ENCODE data around the gene LZTR1. TPM values are rescaled to one million over a fixed set of nuclear protein-coding genes. Genes with fewer than 3 reads are reported as not detected.
A peak's percentile ranks its signal among the peaks of the same experiment; 100 is the strongest.
"Not testable (repeated sequence)": the region's sequence is repeated elsewhere in the genome, so short reads cannot be mapped to it uniquely, and the experiment has no call there.

The LZTR1 gene
- total RNA-seq, 1 donor from 2014 or later = 24.7 TPM

DNA sequence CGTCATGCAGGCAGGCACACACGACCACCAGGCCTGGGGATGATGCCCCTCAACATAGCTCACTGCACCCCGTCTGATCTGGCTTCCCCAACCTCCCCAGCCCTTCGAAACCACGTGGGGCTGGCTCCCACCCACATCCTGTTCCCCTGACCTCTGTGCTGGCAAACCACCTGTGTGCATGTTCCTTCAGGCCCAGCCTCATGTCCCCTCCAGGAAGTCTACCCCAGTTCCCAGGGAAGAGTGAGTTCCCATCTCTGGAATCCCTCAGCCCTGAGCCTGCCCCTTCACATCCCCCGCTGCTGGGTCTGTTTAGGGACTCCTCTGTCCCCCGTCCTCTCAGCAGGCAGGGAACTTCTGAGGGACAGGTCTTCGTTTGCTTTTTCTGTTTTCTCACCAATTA lies 43.2 kb downstream of the LZTR1 start:
- DNase-seq = no peak
- no peak for ATAC-seq (ENCODE audit: poor library complexity)
- intact Hi-C loops (cut with DNase I) = no loop called here

DNA sequence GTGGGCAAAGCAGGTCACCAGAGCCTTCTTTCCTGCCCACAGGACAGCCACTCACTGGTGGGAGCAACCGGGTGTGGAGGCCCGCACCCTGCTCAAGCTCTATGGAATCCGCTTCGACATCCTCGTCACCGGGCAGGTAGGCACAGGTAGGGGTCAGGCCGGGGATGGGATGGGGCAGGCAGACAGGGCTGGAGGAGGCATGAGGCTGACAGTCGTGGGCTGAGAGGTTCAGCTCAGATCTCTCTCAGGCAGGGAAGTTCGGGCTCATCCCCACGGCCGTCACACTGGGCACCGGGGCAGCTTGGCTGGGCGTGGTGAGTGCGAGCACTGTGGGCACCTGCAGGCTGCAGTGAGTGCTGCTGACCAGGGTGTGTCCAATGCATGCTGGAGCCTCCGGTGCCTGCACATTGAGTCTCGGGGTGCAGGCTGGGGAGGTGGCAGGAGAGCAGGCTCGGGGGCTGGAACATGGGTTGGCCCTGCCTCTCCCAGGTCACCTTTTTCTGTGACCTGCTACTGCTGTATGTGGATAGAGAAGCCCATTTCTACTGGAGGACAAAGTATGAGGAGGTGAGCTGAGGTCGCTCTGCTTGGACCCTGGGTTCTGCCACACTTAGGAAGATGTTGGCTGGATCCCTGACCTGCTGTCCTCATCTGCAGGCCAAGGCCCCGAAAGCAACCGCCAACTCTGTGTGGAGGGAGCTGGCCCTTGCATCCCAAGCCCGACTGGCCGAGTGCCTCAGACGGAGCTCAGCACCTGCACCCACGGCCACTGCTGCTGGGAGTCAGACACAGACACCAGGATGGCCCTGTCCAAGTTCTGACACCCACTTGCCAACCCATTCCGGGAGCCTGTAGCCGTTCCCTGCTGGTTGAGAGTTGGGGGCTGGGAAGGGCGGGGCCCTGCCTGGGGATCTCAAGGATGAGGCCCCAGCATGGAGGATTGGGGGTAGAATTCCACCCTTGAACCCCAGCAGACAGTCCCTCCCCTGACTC lies 44.0 kb downstream of the LZTR1 start:
- ATAC-seq (ENCODE audit: poor library complexity) (no peak), DNase-seq (no peak)
- intact Hi-C loops (cut with DNase I) = no loop called here

DNA sequence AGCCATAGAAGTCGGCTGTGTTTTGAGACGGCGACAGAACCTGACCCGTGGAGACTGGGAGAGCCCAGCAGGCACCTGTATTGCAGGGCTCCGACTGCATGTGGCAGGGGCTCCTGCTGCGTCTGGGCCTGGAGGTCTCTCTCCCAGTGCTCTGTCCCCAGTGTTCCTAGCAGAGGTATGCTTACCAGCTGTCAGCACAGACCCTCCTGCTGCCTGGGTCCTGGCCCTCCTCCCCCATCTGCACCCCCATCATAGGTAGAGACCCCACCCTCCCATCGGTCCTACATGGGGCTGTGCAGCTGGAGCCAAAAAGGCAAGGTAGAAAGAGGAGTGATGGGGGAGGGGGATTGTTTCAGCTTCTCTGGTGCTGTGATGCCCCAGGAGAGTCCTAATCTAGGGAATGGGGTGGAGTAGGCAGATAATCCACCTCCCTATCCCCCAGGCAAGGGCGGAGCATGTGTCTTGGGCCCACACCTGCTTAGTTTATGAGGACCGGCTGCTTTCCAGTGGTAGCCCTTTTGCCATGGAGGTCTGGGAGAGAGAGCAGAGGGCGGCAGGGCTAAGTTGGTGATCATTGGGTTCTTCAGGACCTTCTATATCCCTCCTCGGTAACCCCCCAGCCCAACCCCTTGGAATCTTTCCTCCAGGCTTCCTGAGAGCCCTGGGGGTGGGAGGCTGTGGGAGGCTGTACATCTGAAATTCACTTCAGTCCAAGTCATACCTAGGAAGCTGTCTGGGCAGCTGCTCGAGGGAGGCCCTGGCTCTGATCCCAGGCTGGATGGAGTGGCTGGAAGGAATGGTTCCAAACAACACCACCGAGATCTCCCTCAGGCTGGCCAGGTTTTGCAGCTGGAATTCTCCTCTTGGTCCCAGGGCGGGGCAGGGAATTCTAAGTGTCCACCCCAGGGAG lies 44.9 kb downstream of the LZTR1 start:
- intact Hi-C loops (cut with DNase I) = no loop called here
- ATAC-seq (ENCODE audit: poor library complexity) = peak; percentile 72

DNA sequence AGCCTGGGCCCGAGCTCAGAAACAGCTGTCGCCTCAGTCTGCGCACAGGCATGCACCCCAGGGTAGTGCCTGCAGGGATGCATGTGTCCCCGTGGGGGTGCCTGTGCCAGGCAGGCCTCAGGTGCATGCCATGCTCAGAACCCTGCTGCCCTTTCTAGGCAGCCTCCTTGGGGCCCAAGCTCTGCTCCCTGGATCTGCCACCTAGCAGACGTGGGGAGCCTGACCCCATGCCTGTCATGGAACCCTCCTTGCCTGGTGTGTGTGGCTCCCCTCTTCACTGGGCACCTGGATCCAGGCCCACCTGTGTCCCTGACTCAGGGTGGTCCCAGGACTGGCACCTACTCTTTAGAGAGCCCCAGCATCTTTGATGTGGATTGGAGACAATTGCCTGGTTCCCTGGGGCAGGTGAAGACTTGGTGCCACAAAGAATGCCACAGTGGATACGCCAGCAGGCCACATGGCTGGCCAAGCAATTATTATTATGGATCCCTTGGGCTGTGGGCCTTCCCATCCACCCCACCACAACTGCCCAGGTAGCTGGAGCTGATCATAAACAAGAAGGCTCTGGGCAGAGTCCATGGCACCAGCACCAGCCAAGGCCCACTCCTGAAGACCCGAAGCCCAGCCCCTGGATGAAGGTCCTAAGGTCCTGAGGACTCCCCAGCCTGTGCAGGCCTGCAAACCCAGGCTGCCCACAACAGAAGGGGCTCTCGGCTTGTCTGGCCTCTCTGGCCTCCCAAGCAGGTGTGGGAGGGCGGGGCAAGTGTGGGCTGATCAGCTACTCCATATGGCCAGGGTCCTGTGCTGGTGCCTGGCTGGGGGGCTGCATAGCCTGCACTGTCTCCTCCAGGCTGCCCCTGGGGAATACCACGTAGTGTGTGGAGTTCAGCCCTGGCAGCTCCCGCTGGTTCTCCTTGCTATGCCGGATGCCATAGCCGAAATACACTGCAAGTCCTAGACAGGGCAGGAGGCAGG lies 46.5 kb downstream of the LZTR1 start:
- DNase-seq = no peak

More for the DNA sequence above, 44.9 kb downstream of the LZTR1 start:
- DNase-seq = peak; percentile 72

DNA sequence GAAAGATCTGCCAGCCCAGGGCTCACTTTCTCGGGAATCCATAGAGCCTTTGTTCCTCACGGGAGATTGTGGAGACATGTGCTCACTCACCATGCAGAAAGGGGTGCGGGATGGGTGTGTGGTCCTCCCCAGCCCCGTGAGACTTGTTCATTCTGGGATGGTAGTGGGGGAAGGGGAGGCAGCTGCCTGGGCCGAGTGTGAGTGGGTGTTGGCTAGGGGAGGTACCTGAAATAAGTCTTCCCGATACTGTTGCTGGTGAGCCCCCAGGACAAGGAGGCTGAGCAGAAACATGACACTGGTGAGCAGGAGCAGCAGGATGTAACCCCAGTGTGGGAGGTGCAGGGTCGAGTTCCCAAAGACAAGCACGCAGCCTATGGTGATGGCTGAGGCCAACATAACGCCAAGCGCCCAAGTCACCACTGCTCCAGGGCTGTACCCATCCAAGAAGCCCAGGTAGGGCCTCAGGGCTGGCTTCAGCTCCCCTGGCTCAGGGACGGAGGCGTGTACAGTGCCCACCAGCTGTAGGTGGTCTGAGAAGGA lies 47.5 kb downstream of the LZTR1 start:
- no peak for ATAC-seq (ENCODE audit: poor library complexity)
- no peak for DNase-seq
- intact Hi-C loops (cut with DNase I) = no loop called here

More for the DNA sequence above, 46.5 kb downstream of the LZTR1 start:
- ATAC-seq (ENCODE audit: poor library complexity) = no peak
- intact Hi-C loops (cut with DNase I) = no loop called here

DNA sequence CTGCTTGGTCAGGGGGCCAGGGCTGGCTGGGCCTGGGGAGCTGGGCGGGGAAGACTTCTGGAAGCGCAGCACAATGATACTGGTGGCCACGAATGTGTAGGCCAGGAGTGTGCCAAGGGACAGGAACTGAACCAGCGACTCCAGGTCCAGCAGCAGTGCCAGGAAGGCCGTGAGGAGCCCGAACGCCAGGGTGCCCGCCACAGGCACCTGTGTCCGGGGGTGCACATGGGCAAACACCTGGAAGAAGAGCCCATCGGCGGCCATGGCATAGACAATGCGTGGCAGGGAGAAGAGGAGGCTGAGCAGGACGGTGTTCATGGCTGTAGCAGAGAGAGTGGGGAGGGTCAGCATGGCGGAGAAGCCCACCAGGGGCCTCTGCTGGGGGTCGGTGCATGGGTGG lies 47.9 kb downstream of the LZTR1 start:
- intact Hi-C loops (cut with DNase I) = no loop called here
- DNase-seq (no peak), ATAC-seq (ENCODE audit: poor library complexity) (no peak)

DNA sequence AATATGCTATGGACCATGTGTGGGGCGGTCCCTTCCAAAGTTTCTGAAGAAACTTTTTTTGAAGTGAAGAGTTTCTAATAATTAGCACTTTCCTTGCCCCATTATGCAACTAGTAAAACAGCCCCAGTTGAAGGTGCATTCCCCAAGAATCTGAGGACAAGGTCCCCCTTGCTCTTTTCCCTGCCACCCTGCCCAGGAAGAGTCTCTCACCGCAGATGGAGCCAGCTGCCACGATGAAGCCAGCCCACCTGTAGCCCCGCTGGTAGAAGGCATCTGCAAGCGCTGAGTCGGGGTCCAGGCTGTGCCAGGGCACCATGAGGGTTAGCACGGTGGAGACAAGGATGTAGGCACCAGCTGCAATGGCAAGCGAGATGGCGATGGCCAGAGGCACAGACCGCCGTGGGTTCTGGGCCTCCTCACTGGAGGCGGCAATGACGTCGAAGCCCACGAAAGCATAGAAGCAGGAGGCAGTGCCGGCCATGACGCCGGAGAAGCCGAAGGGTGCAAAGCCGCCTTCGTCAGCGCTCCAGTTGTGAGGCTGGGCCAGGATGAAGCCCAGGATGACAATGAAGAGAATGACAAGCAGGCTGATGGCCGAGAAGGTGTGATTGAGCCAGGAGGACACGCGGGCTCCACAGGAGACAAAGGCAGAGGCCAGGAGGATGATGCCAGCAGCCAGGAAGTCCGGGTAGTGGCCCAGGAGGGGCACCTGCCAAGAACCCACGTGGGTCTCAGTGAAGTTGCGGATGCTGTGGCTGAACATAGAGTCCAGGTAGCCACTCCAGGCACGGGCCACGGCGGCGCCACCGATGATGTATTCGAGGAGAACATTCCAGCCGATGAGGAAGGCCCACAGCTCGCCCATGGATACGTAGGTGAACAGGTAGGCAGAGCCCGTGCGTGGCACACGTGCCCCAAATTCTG lies 48.8 kb downstream of the LZTR1 start:
- ATAC-seq (ENCODE audit: poor library complexity) (no peak), DNase-seq (no peak)
- intact Hi-C loops (cut with DNase I) = no loop called here

DNA sequence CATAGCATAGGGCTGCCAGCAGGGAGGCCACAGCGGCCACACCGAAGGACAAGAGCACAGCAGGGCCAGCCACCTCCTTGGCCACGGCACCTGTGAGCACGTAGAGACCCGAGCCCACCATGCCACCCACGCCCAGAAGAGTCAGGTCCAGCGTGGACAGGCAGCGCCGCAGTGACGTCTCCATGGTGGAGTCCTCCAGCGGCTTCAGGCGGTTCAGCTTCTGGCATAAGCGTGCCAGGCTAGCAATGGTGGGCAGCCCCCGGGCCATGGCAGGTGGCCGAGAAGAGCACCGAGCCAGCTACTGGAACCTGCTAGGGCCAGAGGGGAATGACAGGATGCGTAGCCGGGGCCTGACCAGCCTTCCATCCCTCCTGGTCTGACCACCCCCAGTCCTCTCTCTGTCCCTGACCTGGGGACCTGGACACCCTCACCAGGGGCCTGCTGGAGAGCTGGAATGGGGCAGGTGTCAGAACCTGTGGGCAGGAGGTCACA lies 49.5 kb downstream of the LZTR1 start:
- intact Hi-C loops (cut with DNase I) = no loop called here
- DNase-seq (no peak), ATAC-seq (ENCODE audit: poor library complexity) (no peak)

DNA sequence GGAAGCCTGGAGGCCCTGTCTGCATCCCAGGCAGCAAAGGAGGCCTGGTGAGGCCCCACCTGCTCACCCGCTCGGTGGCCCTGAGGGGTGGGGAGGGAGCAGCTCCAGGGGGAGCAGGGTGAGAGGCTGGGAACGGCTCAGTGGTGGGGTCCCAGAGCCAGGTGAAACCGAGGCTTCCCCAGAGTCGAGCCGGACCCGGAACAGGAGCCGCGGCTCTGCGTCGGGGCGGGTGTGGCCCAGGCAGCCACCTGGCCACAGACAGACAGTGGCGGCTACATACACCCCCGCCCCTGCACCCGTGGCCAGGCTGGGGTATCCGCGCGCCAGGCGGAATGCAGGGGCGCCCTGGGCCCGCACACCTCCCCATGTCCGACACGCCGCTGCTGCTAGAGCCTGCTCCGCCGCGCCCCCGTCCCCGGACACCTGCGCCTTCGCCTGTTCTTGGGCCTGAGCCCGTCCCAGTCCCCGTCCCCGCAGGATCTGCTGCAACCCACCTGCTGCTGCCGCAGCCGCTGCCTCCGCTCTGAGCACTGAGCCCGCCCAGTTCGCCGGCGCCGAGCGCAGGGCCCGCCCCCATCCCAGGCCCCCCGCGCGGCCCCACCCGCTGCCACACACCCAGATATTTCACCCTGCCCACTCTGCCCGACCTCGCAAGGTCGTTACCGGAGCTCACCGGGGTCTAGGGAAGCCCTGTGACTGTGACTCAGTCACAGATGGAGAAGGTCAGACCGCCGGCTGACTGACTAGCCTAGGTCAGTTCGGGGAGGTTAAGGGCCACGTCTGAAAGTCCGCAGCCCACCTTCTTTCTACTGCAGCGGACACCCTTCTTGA lies 50.2 kb downstream of the LZTR1 start, which contains the start of gene SLC7A4:
Gene SLC7A4 (minus strand): TSS at position 525 of the 831 bp plus-strand sequence. CDS start 749 bp downstream, outside the sequence.
- ATAC-seq (ENCODE audit: poor library complexity) = peak; percentile 60
- intact Hi-C loops (cut with DNase I) = no loop called here
- DNase-seq = no peak

DNA sequence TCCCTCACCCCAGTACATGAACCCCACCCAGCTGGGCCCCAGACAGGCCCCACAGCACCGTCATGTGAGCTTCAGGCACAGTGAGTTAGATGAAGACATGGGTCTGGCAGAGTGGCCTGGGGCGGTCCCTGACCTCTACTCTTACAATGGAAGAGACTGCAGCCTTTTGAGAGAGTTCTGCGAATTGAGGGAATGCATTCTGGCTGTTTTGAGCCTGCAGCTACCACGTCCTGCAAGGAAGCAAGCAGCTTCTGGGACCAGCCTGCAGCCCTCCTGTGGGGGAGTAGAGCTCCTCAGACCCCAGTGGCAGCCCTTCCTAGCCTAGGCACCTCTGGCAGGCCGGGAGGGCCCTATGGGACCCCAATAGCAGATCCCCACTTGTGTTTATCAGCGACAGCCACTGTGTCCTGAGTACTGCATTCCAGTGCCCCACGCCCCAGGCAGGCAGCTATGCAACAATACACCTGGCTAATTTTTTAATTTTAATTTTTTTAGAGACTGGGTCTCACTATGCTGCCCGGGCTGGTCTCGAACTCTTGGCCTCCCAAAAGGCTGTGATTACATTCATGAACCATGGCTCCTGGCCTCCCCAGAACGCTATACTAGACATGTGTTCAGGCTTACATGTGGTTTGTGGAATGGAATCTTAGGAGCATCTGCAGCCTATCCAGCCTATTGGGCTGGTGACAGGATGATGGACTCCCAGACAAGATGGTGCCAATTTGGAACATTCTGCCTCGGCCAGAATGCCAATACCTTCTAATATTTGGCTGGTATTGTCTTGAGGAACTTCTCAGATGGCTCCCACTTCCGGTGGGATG lies 51.0 kb downstream of the LZTR1 start:
- peak; percentile 9 for ATAC-seq (ENCODE audit: poor library complexity)
- no peak for DNase-seq
- intact Hi-C loops (cut with DNase I) = no loop called here

DNA sequence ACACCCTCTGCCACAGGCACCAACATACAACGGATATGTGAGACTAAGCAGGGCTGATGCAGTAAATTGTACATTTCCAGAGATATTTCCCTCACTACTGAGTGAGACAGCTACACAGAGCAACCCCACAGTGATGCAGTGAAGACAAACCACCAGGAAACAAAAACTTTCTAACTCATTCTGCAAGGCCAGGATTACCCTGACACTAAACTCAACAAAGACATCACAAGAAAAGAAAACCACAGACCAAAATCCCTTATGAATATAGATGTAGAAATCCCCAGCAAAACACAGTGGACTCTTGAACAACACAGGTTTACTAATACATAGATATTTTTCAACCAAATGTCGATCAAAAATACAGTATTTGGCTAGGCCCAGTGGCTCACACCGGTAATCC lies 51.8 kb downstream of the LZTR1 start:
- ATAC-seq (ENCODE audit: poor library complexity) (no peak), DNase-seq (no peak)
- intact Hi-C loops (cut with DNase I) = no loop called here

DNA sequence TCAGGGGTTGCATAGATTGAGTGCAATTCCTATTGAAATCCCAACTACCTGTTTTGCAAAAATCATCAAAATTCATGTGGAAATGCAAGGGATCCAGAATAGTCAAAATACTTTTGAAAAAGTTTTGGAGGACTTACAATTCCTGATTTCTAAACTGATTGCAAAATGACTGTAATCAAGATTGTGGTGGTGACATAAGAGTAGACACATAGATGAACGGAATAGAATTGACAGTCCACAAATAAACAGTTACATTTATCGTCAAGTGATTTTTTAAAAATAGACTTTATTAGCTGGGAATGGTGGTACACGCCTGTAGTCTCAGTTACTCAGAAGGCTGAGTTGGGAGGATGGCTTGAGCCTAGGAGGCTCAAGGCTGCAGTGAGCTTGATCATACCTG lies 52.9 kb downstream of the LZTR1 start:
- ATAC-seq (ENCODE audit: poor library complexity) (no peak), DNase-seq (no peak)
- intact Hi-C loops (cut with DNase I) = no loop called here

DNA sequence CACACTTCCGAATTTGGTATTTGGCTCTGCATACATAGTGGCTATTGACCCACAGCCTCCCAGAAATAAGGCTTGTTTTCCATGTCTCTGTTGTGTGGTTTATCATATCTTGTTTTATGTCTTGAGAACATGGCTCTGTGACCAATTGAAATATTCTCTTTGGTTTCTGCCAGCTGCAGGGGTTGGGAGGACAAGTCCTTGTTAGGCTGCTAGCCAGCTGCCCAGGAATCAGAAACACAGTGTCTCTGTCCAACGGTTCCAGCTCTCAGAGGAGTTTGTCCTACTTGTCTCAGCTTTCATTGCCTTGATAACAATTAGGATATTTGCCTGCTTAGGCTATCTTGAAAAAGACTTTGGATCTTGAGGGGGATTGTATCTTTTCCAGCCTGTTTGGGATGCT lies 56.3 kb downstream of the LZTR1 start:
- intact Hi-C loops (cut with DNase I) = no loop called here
- ATAC-seq (ENCODE audit: poor library complexity) = peak; percentile 85

DNA sequence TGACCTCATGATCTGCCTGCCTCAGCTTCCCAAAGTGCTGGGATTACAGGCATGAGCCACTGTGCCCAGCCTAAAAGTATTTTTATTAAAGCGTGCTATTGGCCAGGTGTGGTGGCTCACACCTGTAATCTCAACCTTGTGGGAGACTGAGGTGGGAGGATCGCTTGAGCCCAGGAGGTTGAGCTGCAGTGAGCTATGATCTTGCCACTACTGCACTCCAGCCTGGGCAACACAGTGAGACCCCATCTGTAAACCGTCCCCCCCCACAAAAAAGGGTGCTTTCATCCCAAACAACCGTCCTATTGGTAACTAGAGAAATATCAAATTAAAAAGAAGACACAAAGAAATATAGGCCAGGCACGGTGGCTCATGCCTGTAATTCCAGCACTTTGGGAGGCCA lies 57.1 kb downstream of the LZTR1 start:
- DNase-seq; ATAC-seq (ENCODE audit: poor library complexity); intact Hi-C loops (cut with DNase I): not testable (repeated sequence)

More for the DNA sequence above, 56.3 kb downstream of the LZTR1 start:
- DNase-seq = no peak

DNA sequence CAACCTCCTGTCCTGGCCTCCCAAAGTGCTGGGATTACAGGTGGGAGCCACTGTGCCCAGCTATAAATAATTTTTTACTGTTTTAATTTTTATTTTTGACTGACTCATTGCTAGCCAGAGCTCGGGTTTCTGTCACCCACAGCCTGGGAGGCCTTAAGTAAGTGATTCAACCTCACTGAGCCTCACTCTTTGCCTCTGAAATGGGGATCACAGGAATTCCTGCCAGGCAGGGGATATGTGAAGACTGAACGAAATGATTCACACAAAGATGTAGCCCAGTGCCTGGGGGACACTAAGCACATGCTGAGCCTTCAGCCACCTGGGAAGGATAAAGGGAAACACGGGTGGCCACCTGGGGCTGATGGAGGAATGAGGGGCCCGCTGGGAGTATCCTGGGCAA lies 59.8 kb downstream of the LZTR1 start:
- ATAC-seq (ENCODE audit: poor library complexity) (no peak), DNase-seq (no peak)
- intact Hi-C loops (cut with DNase I) = no loop called here
